DMS53 treated with DMSO at 0.1 percent for 48 hours (cell line): ENCODE measurements around the gene NOS1AP.

Experiments
- DNase-seq: peaks from one replicate; lab custom pipeline; 2025; ENCODE audit not compliant: unreplicated experiment; lab: John Stamatoyannopoulos, UW

The NOS1AP gene

GRCh38 chr1:162088281-162088969 is 18.9 kb downstream of the NOS1AP start:
- DNase-seq, result no peak

- no peak for DNase-seq
Observed at GRCh38 chr1:162089748-162090147, 20.3 kb downstream of the NOS1AP start.

GRCh38 chr1:162090378-162090777 is 20.9 kb downstream of the NOS1AP start:
- DNase-seq, result no peak

GRCh38 chr1:162091681-162092524 is 22.4 kb downstream of the NOS1AP start:
- no peak for DNase-seq

- DNase-seq, result no peak
Observed at GRCh38 chr1:162093095-162093494, 23.6 kb downstream of the NOS1AP start.

- no peak for DNase-seq
Observed at GRCh38 chr1:162094271-162094670, 24.8 kb downstream of the NOS1AP start.

- DNase-seq, result no peak
Observed at GRCh38 chr1:162094723-162095122, 25.2 kb downstream of the NOS1AP start.

- no peak for DNase-seq
Observed at GRCh38 chr1:162107911-162108310, 38.4 kb downstream of the NOS1AP start.

GRCh38 chr1:162108426-162108825 is 38.9 kb downstream of the NOS1AP start:
- no peak for DNase-seq

GRCh38 chr1:162110910-162111309 is 41.4 kb downstream of the NOS1AP start:
- no peak for DNase-seq

- no peak for DNase-seq
Observed at GRCh38 chr1:162111572-162111971, 42.1 kb downstream of the NOS1AP start.

GRCh38 chr1:162113419-162113818 is 43.9 kb downstream of the NOS1AP start:
- DNase-seq, result no peak

GRCh38 chr1:162117039-162117774 is 47.7 kb downstream of the NOS1AP start:
- no peak for DNase-seq

GRCh38 chr1:162118063-162118462 is 48.6 kb downstream of the NOS1AP start:
- no peak for DNase-seq

- DNase-seq, result no peak
Observed at GRCh38 chr1:162128693-162129356, 59.3 kb downstream of the NOS1AP start.

GRCh38 chr1:162130308-162130707 is 60.8 kb downstream of the NOS1AP start:
- no peak for DNase-seq

GRCh38 chr1:162131400-162132321 is 62.2 kb downstream of the NOS1AP start:
- no peak for DNase-seq

GRCh38 chr1:162133566-162133965 is 64.1 kb downstream of the NOS1AP start:
- no peak for DNase-seq

- no peak for DNase-seq
Observed at GRCh38 chr1:162134646-162135045, 65.2 kb downstream of the NOS1AP start.

- no peak for DNase-seq
Observed at GRCh38 chr1:162135271-162135775, 65.8 kb downstream of the NOS1AP start.
